Natural killer cell (primary cell): Measurements from ENCODE around the gene CCDC74A. TPM values are rescaled to one million over a fixed set of nuclear protein-coding genes. Genes with fewer than 3 reads are reported as not detected.
"Not testable (repeated sequence)": the region's sequence is repeated elsewhere in the genome, so short reads cannot be mapped to it uniquely, and the experiment has no call there.

Experiments used
- ATAC-seq, 3 donors: fragments of 150-1000 bp in 2 of 3; fragments of 200-7000 bp in 1 of 3; cut with Tn5 transposase; 1 replicate in 1 of 3; 2 replicates in 2 of 3; pipeline ENCODE4 v1.10.0; 2021; ENCODE audit warnings: mild to moderate bottlenecking in 2 of 3, moderate library complexity in 2 of 3
- DNase-seq, 2 donors: peaks; one replicate each; pipeline versions ENCODE4 v3.0.0 to v3.0.0-alpha.2; 2013 to 2021; ENCODE audit warnings: mixed read lengths in 1 of 2
- H3K27ac ChIP-seq: one replicate; pipeline ENCODE4 v1.5.1; 2013; ENCODE audit warnings: mild to moderate bottlenecking, low read length
- H3K27me3 ChIP-seq: one replicate; pipeline ENCODE4 v1.6.1; 2013; ENCODE audit warnings: low read length; ENCODE audit not compliant: control insufficient read depth, insufficient read depth
- H3K36me3 ChIP-seq: one replicate; pipeline ENCODE4 v1.6.1; 2013; ENCODE audit warnings: low read length; ENCODE audit not compliant: control insufficient read depth, insufficient read depth
- H3K4me1 ChIP-seq: one replicate; pipeline ENCODE4 v1.6.1; 2013; ENCODE audit warnings: low read length; ENCODE audit not compliant: control insufficient read depth, insufficient read depth
- H3K4me3 ChIP-seq: one replicate; pipeline ENCODE4 v1.5.1; 2013; ENCODE audit warnings: low read length
- H3K9me3 ChIP-seq: one replicate; pipeline ENCODE4 v1.6.1; 2013; ENCODE audit warnings: low read length; ENCODE audit not compliant: control insufficient read depth, insufficient read depth
- H3K27ac Mint-ChIP-seq, 2 donors: one replicate each; pipeline ENCODE4 v1.8.0; 2022; ENCODE audit warnings: mild to moderate bottlenecking in 2 of 2, mixed read lengths in 2 of 2, moderate library complexity in 1 of 2
- H3K27me3 Mint-ChIP-seq, 2 donors: one replicate each; pipeline ENCODE4 v1.8.0; 2022; ENCODE audit warnings: low read depth in 2 of 2, mixed read lengths in 2 of 2
- H3K36me3 Mint-ChIP-seq: one replicate; pipeline ENCODE4 v1.8.0; 2022; ENCODE audit warnings: mixed read lengths
- H3K4me1 Mint-ChIP-seq, 2 donors: one replicate each; pipeline ENCODE4 v1.8.0; 2022; ENCODE audit warnings: mixed read lengths in 2 of 2
- H3K4me3 Mint-ChIP-seq: one replicate; pipeline ENCODE4 v1.8.0; 2022; ENCODE audit warnings: mild to moderate bottlenecking, moderate library complexity, mixed read lengths
- H3K9me3 Mint-ChIP-seq, 2 donors: one replicate each; pipeline ENCODE4 v1.8.0; 2022; ENCODE audit warnings: mixed read lengths in 2 of 2
- WGBS: methylation state at CpG from one replicate; pipeline ENCODE4 v1.1.7; 2013; ENCODE audit warnings: missing lambda C conversion rate; ENCODE audit not compliant: insufficient coverage; 5-methylcytosine and 5-hydroxymethylcytosine counted together
- intact Hi-C: fragments of 100-400 bp; cut with micrococcal nuclease; formaldehyde crosslinking; loops from one replicate; pipeline ENCODE4 v1.14.2; 2022
- total RNA-seq, 4 donors: library from RNA; stranded (reverse); fragments of 120-200 nt in 1 of 4; gene quantifications; one replicate each; pipeline versions ENCODE4 v1.2.3 to v1.2.4, GENCODE V29; 2013 to 2022
- TF ChIP-seq, protein P1 (sequence below): fragments of 200-600 bp; IDR thresholded peaks from one replicate; pipeline ENCODE4 v1.8.0; 2022; ENCODE audit warnings: antibody characterized with exemption

Gene CCDC74A
- total RNA-seq, 3 donors from 2014 or later (not counting 1 experiment from before 2014, with no cell fraction given), result 0.95 to 1.5 (median 1.4) TPM

DNA sequence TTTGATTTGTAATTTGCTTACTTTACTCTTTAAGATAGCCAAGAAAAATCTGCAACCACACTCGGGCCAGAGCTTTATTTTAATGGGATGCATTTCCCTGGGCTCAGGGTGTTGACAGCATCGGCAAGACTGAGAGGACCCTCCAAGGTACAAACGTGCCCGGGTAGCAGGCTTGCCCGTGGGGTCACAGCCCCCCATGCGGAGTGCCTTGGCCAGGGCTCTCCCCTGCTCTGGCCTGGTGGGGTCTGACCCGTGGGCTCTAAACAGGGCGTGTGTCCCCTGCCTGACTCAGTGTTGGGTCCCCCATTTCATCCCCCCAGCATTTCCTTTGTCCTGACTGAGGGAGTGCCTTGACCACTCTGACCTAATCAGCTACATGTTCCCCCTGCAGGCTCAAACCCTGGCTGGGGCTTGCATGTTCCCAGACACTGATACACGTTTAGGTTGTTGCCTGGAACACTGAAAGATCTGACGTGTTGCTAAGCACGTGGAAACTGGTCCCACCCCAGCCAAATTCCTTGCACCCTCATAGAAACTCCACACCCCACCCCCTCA is 42.7 kb upstream of the CCDC74A start:
- intact Hi-C loops, H3K27me3 Mint-ChIP-seq, H3K4me1 ChIP-seq, H3K27me3 ChIP-seq, ATAC-seq, H3K36me3 Mint-ChIP-seq, H3K9me3 ChIP-seq, H3K4me1 Mint-ChIP-seq, H3K4me3 ChIP-seq, DNase-seq, H3K9me3 Mint-ChIP-seq, H3K36me3 ChIP-seq, H3K4me3 Mint-ChIP-seq, H3K27ac ChIP-seq, H3K27ac Mint-ChIP-seq: not testable (repeated sequence)
- 91% methylated on average over 10 of the region's 11 CpGs for WGBS

DNA sequence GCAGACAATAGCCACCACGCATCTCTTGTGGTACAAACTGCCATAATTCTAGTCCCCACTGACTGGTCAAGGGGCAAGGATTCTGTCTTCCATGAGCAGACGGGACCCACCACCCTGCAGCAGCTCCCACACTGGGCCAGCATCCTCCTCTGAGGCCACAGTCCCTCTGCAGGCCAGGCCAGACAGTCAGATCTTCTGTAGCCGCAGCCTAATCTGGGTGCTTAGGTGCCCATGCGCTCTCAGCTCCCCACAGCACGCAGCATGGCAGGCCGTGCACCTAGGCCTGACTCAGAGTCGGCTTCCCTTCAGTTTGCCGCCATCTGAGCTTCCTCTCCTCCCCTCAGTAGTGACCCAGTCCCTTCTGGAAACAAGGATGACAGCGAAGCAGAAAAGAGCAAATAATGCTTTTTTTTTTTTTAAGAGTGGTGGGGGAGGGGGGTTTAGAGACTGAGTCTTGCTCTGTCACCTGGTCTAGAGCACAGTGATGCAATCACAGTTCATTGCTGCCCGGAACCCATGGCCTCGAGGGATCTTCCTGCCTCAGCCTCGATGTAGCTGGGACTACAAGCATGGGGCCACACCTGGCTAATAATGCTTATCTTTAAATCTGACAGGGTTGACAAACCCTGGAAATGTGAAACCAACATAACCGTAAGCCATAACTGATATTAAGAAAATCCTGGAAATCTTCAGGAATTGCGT is 41.3 kb upstream of the CCDC74A start:
- H3K9me3 ChIP-seq, H3K36me3 Mint-ChIP-seq, H3K27me3 ChIP-seq, H3K9me3 Mint-ChIP-seq, H3K4me3 Mint-ChIP-seq, H3K27ac ChIP-seq, H3K36me3 ChIP-seq, H3K27me3 Mint-ChIP-seq, DNase-seq, H3K27ac Mint-ChIP-seq, H3K4me3 ChIP-seq, ATAC-seq, intact Hi-C loops: not testable (repeated sequence)
- WGBS, result 97% methylated on average over 13 of the region's 14 CpGs
- H3K4me1 ChIP-seq, result peaks cover 16% of the 10 kb centered on the region
- peaks cover 7 to 21% of the 10 kb centered on the region in 2 donors for H3K4me1 Mint-ChIP-seq

DNA sequence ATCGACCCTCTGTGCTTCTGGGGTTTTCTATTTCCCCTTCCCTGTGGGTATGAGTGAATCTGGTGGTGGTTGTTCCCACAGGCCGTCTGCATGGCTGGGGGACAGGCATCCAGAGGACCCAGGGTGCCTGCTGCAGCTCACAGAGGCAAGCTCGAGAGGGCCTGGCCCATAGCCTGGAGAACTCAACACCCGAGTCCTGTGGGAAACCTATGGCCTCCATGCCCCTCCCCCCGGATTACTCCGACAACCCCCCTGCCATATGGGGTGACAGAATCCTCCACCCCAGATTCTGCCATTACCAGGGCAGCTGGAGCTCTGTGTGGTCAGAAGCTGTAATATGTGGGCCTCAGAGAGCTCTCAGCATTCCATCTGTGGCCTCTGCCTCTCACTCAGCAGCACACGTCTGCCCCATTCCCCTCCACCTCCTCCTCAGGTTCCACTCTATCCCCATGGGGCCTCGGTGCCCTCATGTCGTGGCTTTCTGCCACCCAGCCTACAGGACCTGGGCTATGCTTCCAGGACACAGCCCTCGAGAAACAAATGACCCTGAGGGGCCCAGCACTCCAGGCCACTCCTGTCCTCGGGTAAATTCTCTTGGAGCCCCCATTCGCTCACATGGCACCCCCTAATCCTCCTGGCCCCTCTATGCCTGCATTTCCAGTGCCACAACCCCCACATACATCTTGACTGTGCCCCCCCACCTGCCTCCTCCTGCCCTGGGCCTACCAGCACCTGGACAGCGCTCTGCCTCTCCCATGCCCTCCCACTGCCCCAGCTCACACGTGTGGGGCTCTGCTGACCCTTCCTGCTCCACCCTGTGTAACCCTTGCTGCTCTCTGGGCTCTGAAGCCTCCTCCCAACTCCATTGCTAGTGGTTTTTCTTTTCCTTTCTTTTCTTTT is 39.1 kb upstream of the CCDC74A start:
- Mint-ChIP-seq H3K4me1 (peaks cover 12 to 32% of the 10 kb centered on the region in 2 donors), H3K4me3 (no peak overlapping the region), H3K27me3 (no peaks in the 10 kb centered on the region), H3K36me3 (no peaks in the 10 kb centered on the region), H3K9me3 (no peaks in the 10 kb centered on the region), H3K27ac (no peak overlapping the region)
- Histone ChIP-seq H3K4me1 (peaks cover 22% of the 10 kb centered on the region), H3K36me3 (no peaks in the 10 kb centered on the region), H3K9me3 (no peaks in the 10 kb centered on the region), H3K27ac (no peak overlapping the region), H3K27me3 (no peaks in the 10 kb centered on the region), H3K4me3 (no peak overlapping the region)
- 88% methylated on average over 13 of the region's 14 CpGs for WGBS
- TF ChIP-seq, protein P1, sequence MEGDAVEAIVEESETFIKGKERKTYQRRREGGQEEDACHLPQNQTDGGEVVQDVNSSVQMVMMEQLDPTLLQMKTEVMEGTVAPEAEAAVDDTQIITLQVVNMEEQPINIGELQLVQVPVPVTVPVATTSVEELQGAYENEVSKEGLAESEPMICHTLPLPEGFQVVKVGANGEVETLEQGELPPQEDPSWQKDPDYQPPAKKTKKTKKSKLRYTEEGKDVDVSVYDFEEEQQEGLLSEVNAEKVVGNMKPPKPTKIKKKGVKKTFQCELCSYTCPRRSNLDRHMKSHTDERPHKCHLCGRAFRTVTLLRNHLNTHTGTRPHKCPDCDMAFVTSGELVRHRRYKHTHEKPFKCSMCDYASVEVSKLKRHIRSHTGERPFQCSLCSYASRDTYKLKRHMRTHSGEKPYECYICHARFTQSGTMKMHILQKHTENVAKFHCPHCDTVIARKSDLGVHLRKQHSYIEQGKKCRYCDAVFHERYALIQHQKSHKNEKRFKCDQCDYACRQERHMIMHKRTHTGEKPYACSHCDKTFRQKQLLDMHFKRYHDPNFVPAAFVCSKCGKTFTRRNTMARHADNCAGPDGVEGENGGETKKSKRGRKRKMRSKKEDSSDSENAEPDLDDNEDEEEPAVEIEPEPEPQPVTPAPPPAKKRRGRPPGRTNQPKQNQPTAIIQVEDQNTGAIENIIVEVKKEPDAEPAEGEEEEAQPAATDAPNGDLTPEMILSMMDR, result no peak
- ATAC-seq, result no peak
- intact Hi-C loops, result no loop called here
- DNase-seq, result no peak

DNA sequence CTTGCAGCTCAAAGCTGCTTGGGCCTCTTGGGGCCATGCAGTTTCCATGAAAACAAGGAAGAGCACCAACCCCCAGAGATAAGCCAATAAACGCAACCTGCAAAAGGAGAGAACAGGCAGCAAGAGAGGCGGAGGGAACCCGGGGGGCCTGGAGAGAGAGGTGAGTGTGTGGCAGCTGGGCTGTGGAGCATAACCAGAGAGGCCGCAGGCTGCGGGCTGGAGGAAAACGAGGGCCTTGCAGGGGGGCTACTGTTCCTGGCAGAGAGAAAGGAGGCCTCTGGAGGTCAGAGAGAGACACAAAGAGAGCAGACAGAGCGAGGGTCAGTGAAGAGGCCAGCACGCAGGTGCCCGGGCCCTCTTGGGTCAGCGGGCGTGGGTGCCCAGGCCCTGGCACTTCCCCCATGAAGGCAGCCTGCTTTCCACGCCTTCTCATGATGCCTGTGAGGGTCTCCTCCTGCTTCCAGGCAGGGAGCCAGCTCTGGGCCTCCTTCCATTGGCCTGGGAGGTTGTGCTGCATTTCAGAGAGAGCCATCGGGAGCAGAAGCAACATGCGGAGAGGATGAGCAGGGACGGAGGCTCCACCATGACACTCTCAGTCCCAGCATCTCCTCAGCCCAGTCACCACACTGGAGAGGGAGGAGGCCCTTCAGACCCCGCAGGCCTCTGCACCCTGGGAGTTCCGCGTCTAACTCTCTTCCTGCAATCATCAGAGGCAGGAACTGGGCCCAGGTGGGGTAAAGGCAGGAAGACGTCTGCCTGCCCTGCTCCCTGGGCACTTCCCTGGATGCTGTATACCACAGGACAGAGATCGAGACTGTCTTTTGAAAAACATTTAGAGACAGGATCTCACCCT is 36.8 kb upstream of the CCDC74A start:
- intact Hi-C loops, H3K27ac ChIP-seq, H3K9me3 Mint-ChIP-seq, H3K27me3 ChIP-seq, H3K36me3 ChIP-seq, ATAC-seq, H3K27me3 Mint-ChIP-seq, H3K36me3 Mint-ChIP-seq, H3K9me3 ChIP-seq: not testable (repeated sequence)
- 75% methylated on average over 20 of the region's 20 CpGs for WGBS
- H3K4me3 Mint-ChIP-seq, result peak overlapping the region; percentile 84
- H3K4me1 ChIP-seq, result peaks cover 34% of the 10 kb centered on the region
- peak overlapping the region; percentile 37 for H3K4me3 ChIP-seq
- H3K27ac Mint-ChIP-seq, result peak overlapping the region; percentile 56 to 85
- peak in 1 of 2 donors; percentile 54 for DNase-seq
- H3K4me1 Mint-ChIP-seq, result peaks cover 25 to 42% of the 10 kb centered on the region in 2 donors

DNA sequence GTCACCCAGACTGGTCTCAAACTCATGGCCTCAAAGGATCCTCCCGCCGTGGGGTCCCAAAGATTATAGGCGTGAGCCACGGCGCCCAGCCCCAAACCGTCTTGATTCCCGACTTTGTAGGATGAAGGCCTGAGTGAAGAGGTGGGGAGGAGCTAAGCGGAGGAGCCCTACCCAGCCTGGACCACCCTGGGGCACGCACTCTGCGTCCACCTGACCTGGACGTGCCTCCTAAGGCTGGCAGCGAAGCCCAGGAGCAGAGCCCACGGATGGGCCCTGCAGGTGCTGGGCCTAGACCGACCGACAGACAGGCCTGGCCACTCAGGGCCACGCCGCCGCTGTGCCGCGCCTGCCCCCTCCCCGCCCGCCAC is 36.2 kb upstream of the CCDC74A start:
- H3K27me3 ChIP-seq, H3K27me3 Mint-ChIP-seq, H3K36me3 ChIP-seq, ATAC-seq, intact Hi-C loops, H3K9me3 ChIP-seq, H3K36me3 Mint-ChIP-seq, DNase-seq, H3K27ac ChIP-seq, H3K9me3 Mint-ChIP-seq: not testable (repeated sequence)
- Mint-ChIP-seq H3K27ac (peak overlapping the region in 1 of 2 donors; percentile 85), H3K4me1 (peaks cover 25 to 44% of the 10 kb centered on the region in 2 donors), H3K4me3 (peak overlapping the region; percentile 84)
- Histone ChIP-seq H3K4me3 (peak overlapping the region; percentile 37), H3K4me1 (peaks cover 34% of the 10 kb centered on the region)
- 20% methylated on average over 13 of the region's 22 CpGs for WGBS

DNA sequence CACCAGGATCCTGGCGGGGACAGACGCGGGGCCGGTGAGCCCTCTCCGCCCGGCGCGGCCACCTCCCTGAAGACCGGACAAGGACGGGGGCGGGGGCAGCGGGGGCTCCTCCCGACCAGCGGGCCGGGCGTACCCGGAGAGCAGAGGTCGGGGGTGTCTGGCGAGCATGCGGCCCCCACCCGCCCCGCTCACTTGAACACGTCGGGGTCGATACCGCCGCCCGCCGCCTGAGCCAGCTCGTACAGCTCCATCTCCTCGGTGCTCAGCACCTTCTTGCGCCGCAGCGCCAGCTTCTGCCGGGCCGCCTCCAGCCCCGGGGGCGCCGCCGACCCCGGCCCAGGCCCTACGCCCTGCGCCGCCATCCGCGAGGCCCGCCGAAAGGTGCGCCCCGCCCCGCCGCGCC is 35.7 kb upstream of the CCDC74A start, which contains the start of gene MZT2A:
MZT2A (minus strand) TSS at position 383 of the 403 bp plus-strand sequence; CDS start at position 362, 21 bp downstream.
- peak in 1 of 3 donors; percentile 6 for ATAC-seq
- H3K9me3 Mint-ChIP-seq, H3K27me3 ChIP-seq, H3K9me3 ChIP-seq, DNase-seq, H3K36me3 ChIP-seq, H3K36me3 Mint-ChIP-seq, H3K27me3 Mint-ChIP-seq: not testable (repeated sequence)
- H3K27ac ChIP-seq, result peak within 1 kb of the TSS; percentile 90
- peaks cover 25 to 44% of the 10 kb centered on the region in 2 donors for H3K4me1 Mint-ChIP-seq
- peak within 1 kb of the TSS; percentile 93 to 95 for H3K27ac Mint-ChIP-seq
- peaks cover 34% of the 10 kb centered on the region for H3K4me1 ChIP-seq
- H3K4me3 ChIP-seq, result peak within 1 kb of the TSS; percentile 71
- intact Hi-C loops, result loop anchor here (2.0 kb wide), 1 partner anchor 35 kb away; the partner anchor contains the start of gene CCDC74A
- H3K4me3 Mint-ChIP-seq, result peak within 1 kb of the TSS; percentile 95
- under 1% methylated on average over 53 of the region's 53 CpGs for WGBS
